GM19455 (cell line): ENCODE data around the gene SYCP2.
A peak's percentile ranks its signal among the peaks of the same experiment; 100 is the strongest.

Experiments used
- ATAC-seq: cut with Tn5 transposase; IDR thresholded peaks from one replicate; pipeline ENCODE4 v1.9.1; 2021; ENCODE audit not compliant: unreplicated experiment

SYCP2 gene

GRCh38 chr20:59945731-59946130 lies 12.3 kb upstream of the SYCP2 start:
- ATAC-seq: no peak

DNA sequence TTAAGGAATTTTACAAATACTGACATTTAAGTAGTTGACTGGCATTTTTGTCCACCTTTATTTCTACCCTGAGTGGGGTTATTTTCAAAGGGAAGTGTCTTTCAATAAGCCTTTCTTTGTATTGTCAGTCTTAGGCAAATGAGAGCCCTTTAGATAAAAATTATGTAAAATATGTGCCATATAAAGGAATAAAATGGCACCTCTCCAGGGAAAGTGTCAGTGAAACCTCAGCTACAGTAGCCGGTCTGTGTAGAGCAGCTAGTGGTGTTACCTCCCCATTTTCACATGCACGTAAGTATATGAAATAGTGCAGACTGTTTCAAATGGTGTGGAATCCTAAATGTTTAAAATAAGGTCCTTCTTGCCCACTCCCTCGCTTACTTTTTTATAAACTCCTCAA lies 11.7 kb upstream of the SYCP2 start:
- no peak for ATAC-seq

DNA sequence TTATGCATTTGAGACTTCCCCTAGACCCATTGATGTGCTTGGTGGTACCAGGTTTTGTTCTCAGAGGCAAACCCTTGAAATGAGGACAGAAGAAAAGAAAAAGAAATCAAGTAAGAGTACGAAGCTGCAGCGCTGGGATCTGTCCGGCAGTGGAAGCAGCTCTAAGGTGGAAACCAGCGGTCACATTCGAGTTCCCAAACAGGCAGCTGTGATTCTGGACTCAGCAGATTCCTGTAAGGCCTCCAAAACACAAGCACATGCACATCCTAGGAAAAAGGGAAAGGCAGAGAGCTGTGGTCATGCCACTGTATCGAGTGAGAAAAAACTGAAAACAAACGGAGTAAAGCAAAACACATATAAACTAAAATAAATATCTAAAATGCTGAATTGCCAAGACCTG lies 11.3 kb upstream of the SYCP2 start:
- ATAC-seq: no peak

DNA sequence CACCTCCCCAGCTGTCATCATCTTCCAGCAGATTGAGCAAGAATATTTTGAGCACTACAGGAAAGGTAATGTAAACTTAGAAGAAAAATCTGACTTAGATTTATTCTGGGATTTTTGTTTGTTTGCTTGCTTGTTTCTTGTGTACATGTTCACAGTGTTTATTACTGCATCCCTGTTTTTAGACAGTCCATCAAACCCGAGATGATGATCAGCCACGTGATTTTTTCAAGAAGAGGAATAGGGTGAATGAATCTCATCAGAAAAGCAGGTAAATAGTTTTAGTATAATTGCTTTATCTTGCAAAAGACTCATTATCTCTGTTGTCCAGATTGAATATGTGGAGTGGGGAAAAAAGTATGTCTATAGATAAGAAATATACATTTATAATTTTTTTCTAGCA lies 8.8 kb upstream of the SYCP2 start:
- no peak for ATAC-seq

DNA sequence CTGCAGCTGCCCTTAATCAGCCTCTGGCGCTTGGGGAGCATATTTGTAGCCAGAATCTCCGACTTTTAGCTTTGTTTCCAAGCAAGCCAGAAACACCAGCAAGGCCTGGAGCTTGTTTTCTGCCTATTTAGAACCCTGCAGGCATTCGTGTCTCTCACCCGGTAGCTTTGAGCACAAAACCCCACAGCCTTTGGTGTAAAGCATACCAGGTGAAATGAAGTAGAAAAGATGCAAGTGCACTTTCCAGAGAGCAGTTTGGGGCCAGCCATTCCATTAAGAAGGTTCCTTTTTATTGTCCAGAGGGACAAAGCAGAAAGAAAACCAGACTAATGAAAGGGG lies 7.5 kb upstream of the SYCP2 start:
- ATAC-seq: no peak

- ATAC-seq: peak; percentile 91
Observed at GRCh38 chr20:59940129-59940955, 6.9 kb upstream of the SYCP2 start, which contains the start of the genes FAM217B and PPP1R3D. FAM217B (plus strand) TSS chr20:59940389; CDS start chr20:59943944, 3,555 bp downstream. PPP1R3D (minus strand) TSS chr20:59940305; CDS start chr20:59939931, 374 bp downstream.

GRCh38 chr20:59939879-59940128 lies 6.4 kb upstream of the SYCP2 start:
- ATAC-seq: peak; percentile 37

DNA sequence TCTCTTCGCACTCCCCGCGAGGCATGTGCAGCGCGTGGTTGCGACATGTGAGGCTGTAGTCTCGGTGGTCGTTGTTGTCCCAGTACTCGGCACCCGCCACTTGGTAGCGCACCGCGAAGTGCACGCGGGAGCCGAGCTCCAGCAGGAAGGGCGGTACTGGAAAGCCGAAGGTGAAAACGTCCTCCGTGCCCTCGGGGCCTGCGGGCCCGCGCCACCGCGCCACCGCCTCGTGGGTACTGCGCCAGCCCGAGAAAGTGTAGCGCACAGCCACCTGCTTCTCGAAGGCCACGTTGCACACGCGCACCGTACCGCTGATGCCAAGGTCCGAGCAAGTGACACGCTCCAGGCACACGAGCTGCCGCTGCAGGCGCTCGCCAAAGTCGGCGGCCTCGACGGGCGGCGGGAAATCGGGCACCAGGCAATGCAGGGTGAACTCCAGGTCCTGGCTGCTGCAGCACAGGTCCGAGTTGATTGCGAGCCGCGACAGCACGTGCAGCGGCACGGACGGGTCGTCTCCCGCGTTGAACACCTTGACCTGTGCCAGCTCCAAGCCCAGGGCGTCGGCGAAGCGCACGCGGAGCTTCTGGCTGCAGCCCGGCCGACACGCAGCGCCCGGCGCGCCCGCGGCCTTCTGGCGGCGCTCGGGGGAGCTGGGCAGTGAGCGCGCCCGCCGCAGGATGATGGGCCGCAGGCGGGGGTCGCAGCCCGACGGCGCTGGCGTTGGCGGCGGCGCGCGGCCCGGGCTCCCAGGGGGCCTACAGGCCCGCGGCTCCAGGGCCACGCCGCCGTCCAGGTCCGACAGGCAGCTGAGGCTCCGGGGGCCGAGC lies 5.8 kb upstream of the SYCP2 start:
- no peak for ATAC-seq

- no peak for ATAC-seq
Observed at GRCh38 chr20:59938696-59939051, 5.2 kb upstream of the SYCP2 start.

DNA sequence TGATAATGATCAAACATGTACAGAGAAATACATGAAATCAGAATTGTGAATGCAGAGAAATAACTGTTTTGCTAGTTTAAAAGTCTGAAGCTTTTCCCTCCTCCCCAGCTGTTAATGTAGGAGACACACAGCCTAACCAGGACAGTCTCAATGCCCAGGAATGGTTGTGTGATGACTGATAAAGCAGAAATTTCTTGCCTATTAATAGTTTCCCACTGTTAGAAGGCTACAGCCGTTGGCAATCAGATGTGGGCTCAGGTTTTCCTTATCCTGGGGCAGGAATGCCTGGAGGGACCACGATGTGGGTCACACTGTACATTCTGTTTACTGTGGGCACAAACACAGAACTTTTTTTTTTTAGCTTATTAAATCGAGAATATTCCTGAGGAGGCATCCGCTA lies 4.8 kb upstream of the SYCP2 start:
- ATAC-seq: no peak

DNA sequence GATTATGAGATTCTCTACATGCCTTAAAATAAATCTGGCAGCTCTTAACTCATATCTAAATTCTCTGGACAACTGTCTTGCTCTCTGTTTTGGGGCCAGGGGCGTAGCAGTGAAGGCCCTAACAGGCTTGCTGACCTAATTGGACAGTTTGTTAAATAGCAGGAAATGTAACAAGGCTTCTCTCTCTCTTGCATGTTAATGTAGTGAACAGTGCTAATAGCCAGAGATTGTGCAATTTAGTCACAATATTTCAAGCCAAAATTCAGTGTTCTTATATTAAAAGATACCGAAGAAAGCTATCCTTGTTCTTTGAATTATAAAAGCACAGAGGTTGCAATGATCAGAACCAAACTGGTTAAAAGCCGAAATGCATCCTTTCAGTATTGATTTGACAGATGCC lies 3.7 kb upstream of the SYCP2 start:
- no peak for ATAC-seq

DNA sequence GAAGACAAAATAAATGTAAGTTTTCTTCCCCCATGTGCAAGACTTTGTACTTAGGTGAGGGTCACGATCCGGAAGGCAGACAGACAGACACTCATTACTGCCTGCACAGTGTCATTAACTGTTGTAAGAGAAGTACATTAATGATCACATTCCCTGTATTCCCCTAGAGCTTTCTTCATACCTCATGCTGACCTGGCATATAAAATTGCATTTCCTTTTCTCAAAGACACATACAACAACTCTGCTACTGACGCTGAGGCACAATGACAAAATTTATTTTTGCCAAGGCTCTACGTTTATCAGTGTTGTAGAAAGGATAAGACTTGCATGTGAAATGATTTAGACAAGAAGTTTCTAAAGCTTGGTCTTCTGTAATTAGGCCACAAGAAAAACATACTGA lies 3.0 kb upstream of the SYCP2 start:
- no peak for ATAC-seq

DNA sequence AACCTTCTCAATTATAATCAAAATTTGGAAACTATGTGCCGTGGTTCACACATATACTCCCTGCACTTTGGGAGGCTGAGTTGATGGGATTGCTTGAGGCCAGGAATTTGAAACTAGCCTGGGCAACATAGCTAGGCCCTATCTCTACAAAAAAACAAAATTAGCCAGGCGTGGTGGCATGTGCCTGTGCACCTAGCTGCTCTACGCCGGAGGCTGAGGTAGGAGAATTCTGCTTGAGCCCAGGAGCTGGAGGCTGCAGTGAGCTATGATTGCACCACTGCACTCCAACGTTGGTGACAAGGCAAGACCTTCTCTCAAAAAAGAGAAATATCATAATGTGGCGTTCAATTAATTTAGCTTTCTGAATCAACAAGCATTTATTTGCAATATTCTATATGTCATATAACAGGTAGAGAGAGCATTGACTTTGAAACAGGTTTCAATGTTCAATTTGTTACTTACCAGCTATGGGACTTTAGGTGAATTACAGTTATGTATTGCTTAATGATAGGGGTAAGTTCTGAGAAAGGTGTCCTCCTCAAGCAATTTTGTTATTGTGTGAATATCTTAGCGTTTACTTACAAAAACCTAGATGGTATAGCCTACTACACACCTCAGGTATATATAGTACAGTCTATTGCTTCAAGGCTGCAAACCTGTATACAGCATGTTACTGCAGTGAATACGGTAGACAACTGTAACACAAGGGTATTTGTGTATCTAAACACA lies 2.2 kb upstream of the SYCP2 start:
- no peak for ATAC-seq

GRCh38 chr20:59933849-59934585 lies 580 bp upstream of the SYCP2 start:
- peak; percentile 82 for ATAC-seq

- ATAC-seq: no peak
Observed at GRCh38 chr20:59932616-59933295, 681 bp downstream of the SYCP2 start.

DNA sequence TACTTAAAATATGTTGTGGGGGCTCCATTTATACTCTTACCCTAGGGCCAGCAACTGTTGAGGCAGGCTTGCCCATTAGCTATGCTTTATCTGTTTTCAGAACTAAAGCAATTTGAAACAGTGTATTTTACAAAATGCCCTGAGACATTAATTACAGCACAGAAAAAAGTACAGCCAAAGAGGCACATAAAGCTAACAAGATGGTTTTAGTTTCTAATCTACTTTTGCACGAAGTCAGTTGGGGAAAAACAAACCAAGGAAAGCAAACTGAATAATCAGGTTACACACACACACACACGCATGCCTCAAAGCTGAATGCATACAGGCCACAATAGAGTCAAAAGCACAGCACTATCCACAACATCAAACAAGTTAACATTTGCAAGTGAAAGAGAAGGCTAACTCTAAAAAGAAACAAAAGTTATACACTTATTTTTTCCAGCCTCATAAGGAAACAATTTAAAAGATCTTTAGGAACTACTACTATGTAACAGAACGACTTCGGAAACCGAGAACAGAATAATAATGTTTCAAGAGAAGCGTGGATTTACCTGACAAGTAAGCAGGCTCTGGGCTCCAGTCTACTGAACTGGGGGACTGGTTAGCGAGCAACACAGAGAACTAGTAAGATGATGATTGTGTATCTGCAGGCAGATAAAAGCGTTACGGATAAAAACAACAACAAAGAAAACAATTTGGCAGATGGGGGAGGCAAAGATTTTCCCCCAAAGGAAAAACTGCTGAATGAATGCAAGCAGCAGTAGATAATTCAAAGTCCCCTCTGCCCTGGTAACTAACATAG lies 1.7 kb downstream of the SYCP2 start:
- no peak for ATAC-seq

DNA sequence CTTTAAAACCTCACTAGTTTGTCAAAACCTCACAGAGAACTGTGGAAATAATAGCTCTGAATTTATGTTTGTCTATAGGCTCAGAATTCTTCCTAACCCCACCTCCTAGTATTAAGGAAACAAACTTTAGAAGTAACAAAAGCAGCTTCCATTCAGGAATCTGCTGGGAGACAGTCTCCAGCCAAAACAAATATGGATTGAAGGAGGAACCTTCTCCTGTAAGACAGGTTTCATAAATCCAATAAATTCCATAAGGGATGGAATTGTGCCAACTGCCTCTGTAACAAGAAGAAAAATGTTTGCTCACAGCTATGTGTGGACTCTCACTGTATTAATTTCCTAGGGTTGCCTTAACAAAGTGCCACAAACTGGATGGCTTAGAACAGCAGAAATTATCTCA lies 7.5 kb downstream of the SYCP2 start:
- no peak for ATAC-seq

GRCh38 chr20:59925359-59925758 lies 8.1 kb downstream of the SYCP2 start:
- no peak for ATAC-seq

DNA sequence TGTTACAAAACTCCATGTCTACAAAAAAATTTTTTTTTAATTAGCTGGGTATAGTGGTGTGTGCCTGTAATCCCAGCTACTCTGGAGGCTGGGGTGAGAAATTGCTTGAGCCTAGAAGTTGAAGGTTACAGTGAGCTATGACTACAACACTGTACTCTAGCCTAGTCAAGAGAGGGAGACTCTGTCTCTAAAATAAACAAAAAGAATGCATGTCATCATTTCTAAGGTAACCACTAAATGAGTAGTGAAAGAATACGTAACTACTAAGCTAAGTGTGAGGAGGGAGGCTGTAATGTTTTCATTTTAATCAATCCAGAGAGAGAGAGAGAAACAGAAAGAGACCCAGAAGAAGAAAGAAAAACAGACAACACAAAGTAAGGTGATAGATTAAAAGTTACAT lies 9.9 kb downstream of the SYCP2 start:
- ATAC-seq: no peak

GRCh38 chr20:59920944-59921343 lies 12.5 kb downstream of the SYCP2 start:
- ATAC-seq: no peak
